OCI-LY3 (cell line): ENCODE data around the gene CADPS.

ENCODE experiments used
- EZH2phosphoT487 ChIP-seq: fragments of 200-600 bp; shearing (Covaris generic); IDR thresholded peaks from 2 replicates; pipeline ENCODE4 v1.6.1; 2018; ENCODE audit warnings: antibody characterized with exemption, mixed run types, low read depth
- TF ChIP-seq, protein P1 (sequence below): fragments of 200-600, 300-600 bp; sonication (generic); IDR thresholded peaks from 2 replicates; pipeline ENCODE4 v1.5.1; 2014; ENCODE audit warnings: antibody characterized with exemption, low read length, low read depth

DNA sequence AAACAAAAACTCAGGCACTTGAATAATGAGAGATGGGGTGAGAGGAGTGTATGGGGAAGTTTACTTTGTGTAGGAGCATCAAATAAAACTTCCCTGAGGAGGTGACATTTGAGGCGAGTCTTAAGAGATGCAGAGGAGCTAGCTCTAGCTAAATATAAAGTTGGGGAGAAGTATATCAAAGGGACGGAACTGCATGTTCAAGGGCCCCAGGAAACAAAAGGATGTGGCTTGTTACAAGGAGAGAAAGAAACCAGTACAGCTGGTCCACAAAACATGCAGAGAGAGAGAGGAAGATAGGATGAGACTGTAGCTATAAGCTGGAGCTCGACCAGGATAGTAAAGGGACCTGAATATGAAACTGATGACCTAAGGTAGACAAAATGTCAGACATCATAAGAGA, 519.5 kb downstream of the CADPS start:
- TF ChIP-seq, protein P1, sequence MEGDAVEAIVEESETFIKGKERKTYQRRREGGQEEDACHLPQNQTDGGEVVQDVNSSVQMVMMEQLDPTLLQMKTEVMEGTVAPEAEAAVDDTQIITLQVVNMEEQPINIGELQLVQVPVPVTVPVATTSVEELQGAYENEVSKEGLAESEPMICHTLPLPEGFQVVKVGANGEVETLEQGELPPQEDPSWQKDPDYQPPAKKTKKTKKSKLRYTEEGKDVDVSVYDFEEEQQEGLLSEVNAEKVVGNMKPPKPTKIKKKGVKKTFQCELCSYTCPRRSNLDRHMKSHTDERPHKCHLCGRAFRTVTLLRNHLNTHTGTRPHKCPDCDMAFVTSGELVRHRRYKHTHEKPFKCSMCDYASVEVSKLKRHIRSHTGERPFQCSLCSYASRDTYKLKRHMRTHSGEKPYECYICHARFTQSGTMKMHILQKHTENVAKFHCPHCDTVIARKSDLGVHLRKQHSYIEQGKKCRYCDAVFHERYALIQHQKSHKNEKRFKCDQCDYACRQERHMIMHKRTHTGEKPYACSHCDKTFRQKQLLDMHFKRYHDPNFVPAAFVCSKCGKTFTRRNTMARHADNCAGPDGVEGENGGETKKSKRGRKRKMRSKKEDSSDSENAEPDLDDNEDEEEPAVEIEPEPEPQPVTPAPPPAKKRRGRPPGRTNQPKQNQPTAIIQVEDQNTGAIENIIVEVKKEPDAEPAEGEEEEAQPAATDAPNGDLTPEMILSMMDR, result no peak
- TF ChIP-seq EZH2phosphoT487, result no peak
